HG03045 (cell line): ENCODE measurements around the gene TNS3.
"Not testable (repeated sequence)": the region's sequence is repeated elsewhere in the genome, so short reads cannot be mapped to it uniquely, and the experiment has no call there.

Experiments
- ATAC-seq: cut with Tn5 transposase; IDR thresholded peaks from one replicate; pipeline ENCODE4 v1.9.1; 2021; ENCODE audit warnings: mild to moderate bottlenecking, moderate library complexity; ENCODE audit not compliant: unreplicated experiment

TNS3 gene

GRCh38 chr7:47581804-47582763 is at the start of gene TNS3:
TSS of gene TNS3 (minus strand) at chr7:47582111. CDS start at chr7:47439636, 142,475 bp downstream.
- no peak for ATAC-seq

GRCh38 chr7:47631711-47632110 is 49.8 kb upstream of the TNS3 start:
- no peak for ATAC-seq

GRCh38 chr7:47627580-47628283 is 45.8 kb upstream of the TNS3 start:
- no peak for ATAC-seq

DNA sequence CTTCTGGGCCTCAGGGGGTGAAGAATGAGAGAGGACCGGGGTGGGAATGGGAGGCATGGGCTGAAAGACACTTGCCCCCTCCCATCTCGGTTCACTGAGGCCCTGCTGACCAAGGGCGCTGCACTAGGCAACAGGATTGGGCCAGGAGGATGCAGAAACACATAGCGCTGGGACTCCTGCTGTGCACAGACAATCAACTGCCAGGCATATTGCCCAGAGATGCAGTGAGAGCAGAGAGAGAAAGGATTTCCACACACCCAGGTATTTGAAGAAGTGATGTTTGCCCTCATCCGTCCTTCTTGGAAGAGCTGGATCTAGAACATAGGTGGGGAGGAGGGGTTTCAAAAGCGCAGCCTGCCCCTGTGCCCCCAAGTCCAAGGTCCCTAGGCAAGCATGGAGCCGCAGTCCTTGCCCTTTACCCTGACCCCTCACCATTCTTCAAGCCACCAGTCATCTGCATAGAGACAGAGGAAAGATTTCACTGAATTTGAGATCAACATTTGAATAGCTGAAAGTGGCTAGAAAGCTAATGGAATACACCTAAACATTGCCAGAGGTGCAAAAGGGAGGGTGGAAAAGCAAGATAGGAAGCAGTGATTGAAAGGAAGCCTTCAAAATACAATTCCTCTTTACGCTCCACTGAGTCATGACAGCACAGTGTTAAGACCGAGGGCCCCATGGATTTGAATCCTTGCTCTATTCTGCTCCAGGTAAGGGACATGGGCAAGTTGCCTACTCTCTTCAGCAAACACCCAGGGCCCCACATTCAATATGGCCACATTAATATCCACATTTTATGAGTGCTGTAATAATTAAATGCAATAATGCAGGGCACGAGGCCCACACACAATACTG is 44.2 kb upstream of the TNS3 start:
- no peak for ATAC-seq

DNA sequence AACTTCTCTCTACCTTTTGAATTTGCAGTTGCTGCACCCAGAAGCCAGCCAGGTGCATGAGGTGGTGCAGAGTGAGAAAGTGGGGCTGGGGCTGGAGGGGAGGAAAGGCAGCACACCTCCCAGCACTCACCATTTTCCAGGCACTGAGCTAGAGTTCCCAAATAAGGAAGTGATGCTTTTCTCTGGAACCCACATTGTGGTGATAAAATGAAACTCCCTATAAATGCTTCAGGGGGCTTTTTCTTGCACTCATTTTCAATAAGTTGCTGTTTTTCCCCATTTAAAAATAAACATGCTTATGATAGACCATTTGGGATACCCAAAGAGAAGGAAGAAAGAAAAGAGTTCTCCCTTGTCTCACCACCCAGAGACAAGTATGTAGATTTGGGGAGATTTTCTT is 42.8 kb upstream of the TNS3 start:
- ATAC-seq, result no peak

GRCh38 chr7:47622946-47623640 is 41.2 kb upstream of the TNS3 start:
- ATAC-seq, result no peak

DNA sequence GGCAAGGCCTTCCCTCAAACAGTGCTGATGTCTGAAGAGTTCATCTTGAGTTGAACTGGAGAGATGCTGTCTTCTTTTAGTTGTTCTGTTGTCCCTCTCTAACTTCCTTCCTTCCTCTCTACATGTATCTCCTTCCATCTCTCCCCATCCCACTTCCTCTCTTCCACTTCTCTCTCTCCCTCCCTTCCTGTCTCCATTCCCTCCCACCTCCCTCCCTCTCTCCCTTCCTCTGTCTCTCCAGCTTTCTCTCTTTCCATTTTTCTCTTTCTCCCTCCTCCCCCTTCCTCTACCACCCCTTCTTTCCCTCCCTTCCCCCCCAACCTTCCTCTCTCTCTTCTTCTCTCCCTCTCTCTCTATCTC is 40.7 kb upstream of the TNS3 start:
- ATAC-seq, result no peak

DNA sequence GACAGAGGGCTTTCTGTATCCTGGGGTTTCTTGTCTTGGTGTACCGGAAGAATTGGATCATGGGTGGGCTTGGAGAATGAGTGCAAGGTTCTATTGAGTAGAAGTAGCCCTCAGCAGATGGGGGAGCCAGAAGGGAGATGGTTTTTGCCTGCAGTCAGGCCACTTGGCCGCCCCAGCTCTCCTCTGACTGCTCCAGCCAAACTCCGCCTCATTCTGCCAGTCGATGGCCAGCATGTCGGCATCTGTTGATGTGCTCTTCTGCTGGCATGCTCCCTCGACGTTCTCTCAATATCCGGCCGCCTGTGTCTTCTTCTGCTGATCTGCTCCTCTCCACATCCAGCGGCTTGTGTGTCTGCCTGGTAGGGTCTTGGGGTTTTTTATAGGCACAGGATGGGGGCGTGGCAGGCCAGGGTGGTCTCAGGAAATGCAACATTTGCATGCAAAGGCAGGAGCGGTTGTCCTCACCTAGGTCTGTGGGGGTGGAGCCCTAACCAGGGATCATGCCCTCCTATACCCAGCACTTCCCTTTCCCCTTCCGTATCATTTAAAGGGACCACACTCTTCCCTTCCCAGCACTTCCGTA is 40.2 kb upstream of the TNS3 start:
- ATAC-seq, result no peak

DNA sequence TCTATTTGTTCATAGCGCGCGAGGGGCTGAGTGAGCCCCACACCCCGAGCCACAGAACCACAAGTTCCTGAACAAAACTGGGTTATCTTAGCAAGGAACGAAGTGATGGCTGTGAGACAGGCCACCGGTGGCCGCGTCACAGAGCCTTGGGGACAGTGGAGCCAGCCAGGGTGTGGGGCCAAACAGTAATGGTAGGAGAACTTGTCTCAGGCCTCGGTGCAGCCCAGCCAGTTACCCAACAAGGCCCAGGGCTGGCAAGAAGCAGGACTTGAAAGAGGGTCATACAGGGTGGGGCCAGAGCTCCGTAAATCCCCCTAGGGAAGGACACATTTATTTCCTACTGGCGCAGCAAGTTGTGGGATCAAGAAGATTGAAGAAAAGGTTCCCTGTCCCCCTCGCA is 39.4 kb upstream of the TNS3 start:
- ATAC-seq, result no peak

DNA sequence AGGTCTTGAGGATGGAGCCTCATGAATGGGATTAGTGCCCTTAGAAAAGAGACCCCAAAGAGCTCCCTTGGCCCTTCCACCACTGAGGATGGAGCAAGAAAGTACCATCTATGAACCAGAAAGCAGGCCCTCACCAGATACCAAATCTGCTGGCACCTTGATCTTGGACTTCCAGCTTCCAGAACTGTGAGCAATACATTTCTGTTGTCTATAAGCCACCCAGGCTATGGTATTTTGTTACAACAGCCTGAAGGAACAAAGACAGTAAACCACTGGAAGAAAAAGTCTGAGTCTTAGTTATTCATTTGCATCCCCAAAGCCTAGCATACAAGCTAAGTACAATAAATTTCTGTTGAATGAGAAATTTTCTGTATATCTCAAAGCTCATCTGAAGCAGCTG is 37.9 kb upstream of the TNS3 start:
- no peak for ATAC-seq

- ATAC-seq, result no peak
Measured at GRCh38 chr7:47617131-47617530, 35.2 kb upstream of the TNS3 start.

DNA sequence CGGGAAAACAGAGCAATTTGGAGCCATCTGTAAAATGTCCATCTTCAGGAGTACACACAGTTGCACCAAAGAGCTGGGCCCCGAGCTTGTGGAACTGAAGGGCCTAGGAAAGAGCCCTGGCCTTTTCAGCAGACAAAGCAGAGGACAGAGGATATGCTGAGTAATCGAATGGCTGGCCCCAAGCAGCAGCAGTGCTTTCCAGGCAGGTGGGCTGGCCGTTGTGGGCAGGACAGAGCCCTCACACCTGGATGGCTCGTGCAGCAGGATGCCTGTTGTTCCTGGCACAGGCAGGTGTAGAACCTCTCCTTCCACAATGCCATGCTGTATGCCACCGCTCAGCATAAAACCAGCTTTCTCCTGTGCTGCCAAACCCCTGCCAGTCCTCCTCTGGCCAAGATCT is 32.5 kb upstream of the TNS3 start:
- no peak for ATAC-seq

- ATAC-seq, result no peak
Measured at GRCh38 chr7:47611045-47611511, 29.2 kb upstream of the TNS3 start.

- ATAC-seq, result no peak
Measured at GRCh38 chr7:47610506-47611044, 28.7 kb upstream of the TNS3 start.

DNA sequence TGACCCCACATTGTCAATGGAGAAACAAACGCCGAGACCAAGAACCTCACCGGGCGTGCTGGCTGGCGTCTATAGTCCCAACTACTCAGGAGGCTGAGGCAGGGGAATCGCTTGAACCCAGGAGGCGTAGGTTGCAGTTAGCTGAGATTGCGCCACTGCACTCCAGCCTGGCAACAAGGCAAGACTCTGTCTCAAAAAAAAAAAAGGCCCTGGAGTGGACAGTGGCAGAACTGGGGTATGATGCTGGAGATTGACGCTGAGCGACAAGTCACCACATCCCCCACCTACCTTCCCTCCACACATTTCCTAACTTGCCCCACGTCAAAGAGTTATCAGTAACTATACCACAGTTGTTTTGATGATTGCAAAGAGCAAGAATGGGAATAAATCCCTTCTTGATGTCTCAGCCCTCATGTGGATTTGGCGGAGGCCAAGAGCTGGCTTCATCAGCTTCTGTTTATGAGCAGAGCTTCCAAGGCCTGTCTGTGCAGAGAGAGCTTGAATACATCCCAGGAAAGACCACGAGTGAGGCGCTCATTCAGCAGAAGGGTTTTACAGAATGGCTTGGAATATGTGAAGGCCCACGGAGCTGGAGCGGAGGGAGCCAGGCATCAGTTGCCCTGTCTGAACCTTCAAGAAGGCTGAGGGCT is 28.0 kb upstream of the TNS3 start:
- ATAC-seq, result no peak

GRCh38 chr7:47606593-47607046 is 24.7 kb upstream of the TNS3 start:
- not testable (repeated sequence) for ATAC-seq

DNA sequence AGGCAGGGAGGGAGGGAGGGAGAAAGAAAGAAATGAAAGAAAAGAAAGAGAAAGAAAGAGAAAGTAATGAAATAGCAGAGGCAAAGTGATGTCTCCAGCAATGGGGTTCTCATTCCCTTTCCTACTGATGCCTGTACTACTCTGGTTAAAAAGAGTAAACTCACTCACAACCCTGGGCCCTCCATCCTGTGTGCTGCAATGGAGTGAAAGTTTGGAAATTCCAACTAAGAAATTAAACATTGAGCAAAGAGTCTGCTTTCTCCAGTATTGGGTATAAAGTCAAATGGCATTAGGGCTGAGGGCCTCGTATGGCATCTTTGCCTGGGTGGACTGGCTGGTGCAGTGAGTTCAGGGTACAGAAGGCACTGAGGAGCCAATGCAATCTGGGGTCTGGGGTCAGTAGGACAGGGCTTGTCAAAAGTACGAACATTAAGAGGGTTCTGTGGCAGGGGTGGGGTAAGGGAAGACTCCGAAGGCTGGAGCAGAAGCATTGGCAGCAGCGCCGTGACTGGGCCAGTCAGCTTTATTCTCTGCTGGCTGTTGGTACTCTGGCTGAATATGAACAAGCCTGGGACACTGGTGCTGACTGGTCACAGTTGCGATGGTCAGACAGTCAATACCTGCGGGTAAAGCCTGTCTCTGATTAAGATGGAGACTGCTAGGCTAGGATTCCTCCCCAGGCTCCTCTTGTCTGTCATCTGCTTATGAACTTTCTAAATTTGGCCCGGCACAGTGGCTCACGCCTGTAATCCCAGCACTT is 24.1 kb upstream of the TNS3 start:
- no peak for ATAC-seq

DNA sequence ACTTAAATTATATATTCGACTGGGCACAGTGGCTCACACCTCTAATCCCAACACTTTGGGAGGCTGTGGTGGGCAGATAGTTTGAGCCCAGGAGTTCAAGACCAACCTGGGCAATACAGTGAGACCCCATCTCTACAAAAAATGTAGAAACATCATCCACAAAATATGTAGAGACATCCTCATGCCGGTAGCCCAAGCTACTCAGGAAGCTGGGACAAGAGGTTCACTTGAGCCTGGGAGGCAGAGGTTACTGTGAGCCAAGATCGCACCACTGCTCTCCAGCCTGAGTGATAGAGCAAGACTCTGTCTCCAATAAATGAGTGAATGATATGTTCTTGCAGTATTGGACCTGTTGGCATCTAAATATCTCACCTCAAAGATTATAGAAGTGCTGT is 22.6 kb upstream of the TNS3 start:
- no peak for ATAC-seq
